Measurements from ENCODE around the gene ATP6V1B1.

DNA sequence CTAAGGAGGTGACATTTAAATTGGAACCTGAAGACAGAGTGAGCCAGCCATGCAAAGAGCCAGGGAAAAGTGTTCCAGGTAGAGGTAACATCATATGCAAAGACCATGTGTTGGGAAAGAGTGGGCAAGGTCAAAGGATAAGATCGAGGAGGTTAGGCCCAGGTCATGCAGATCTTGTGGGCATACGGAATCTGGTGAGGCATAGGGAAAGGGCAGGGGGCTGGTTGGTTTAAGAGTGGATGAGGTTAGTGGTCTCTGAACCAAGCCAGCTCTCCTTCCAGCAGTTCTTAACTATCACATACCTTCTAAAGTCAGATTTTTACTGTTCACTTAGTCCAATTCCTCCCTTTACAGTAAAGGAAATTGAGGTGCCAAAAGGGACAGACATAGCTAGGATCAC lies 45.7 kb downstream of the ATP6V1B1 start:
- TF ChIP-seq ZNF274 (IDR thresholded peaks at IDR 0.05; ENCODE audit: low read depth, low read length) (no peak), SUZ12 (IDR thresholded peaks at IDR 0.05; ENCODE audit: extremely low read depth, insufficient read depth, insufficient read length) (no peak), YY1 (IDR thresholded peaks at IDR 0.05; ENCODE audit: insufficient read depth, insufficient read length) (no peak)
